HTERT RPE-1 (cell line): ENCODE results near the gene SMYD5.
"Not testable (repeated sequence)": the region's sequence is repeated elsewhere in the genome, so short reads cannot be mapped to it uniquely, and the experiment has no call there.

Experiments
- in situ Hi-C: fragments of 300-500 bp; cut with MboI; formaldehyde crosslinking; loops from 4 replicates; pipeline ENCODE4 v1.14.3; 2020; ENCODE audit warnings: low sequenced_read_pairs

The SMYD5 gene

DNA sequence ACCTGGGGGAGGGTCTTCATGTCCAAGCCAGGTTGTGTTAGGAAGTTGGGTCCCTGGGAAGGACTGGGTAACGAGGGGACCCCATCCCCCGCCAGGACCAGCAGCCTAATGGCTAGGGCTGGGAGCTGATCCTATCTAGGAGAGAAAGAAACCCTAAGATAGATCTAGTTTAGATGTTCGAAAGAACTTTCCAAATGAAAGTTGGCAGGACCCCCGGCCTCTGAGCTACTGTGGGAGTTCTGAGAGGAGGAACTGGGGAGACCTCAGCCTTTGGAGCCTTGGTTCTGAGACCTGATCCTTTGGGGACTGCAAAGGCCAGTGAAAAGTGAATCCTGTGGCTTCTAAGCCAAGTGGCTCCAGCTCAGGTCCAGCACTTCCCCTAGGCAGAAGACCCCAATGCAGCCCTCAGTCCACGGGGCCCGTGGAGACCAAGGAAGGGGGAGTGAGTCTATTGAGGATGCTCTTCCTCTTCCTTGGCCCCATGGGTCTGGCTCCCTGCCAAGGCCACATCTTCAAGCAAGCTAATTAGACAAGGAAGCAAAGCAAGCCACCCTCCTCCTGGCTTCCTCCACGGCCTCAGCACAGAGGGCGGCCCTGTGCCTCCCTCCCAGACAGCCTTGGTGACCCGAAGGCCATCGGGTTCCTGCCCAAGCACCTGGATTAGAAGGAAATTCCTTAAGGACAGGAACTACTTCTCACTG lies 43.5 kb downstream of the SMYD5 start:
- in situ Hi-C loops = no loop called here

DNA sequence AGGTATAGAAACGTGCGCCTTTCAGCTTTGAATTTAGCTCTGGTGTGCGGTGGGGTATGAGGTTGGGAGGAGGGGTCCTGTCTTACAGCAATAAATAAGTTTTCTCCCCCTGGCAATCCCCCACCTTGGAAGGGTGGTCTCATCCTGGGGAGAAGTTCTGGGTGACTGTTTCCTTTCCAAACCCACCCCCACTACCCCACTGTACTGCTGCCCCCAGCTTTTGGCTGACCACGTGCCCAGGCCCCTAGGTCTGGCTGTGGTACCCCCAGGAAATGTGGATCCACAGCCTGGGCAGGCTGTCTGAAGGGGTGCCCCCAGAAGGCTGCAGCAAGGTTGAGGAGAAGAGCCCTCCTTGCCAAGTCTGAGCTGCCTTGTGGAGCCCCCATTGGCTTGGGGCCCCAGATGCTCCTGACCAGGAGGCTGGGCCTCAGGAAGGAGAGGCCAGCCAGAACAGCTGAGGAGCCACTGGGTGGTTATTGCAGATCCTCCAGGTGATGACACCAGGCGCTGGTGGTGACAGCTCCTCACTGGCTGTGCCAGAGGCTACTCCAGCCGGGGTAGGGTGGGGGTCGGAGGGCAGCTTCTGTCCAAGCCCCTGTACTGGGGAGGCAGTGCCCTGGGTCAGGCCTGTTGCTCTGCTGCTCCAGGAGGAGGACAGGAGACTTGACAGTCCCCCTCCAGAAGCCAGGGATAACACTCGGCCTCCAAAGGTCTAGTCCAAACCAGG lies 44.3 kb downstream of the SMYD5 start:
- in situ Hi-C loops = no loop called here

DNA sequence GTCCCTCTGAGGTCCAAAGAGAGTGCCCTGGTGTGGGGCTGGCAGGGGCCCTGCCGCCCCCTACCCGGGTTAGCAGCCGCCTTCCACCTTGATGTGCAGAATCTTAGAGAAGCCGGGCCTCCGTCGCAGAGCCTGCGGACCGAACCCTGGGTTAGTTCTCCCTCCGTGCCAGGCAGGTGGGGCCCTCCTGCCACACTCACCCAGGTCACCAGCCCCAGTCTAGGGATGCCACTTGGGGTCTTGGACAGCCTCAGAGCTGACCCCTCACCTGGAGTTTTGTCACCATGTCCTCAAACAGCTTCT lies 44.8 kb downstream of the SMYD5 start:
- in situ Hi-C loops = no loop called here

DNA sequence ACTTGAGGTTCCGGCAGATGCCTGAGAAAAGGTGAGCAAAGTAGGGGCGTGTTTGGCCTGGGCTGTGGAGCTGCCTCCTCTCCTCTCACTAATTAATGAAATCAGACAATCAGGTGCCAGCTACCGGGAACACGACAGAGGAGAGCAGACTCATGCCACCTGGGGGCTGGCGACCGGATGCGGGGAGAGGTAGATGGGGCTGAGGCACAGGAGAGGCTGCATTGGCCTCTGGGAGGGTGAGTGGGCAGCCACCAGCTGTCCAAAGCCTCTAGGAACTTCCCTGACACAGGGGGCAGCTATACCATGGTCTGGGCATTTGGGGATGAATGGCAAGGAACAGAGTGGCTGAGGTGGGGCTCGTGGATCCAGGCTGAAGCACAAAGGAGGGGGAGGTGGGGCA lies 45.2 kb downstream of the SMYD5 start:
- in situ Hi-C loops = no loop called here

DNA sequence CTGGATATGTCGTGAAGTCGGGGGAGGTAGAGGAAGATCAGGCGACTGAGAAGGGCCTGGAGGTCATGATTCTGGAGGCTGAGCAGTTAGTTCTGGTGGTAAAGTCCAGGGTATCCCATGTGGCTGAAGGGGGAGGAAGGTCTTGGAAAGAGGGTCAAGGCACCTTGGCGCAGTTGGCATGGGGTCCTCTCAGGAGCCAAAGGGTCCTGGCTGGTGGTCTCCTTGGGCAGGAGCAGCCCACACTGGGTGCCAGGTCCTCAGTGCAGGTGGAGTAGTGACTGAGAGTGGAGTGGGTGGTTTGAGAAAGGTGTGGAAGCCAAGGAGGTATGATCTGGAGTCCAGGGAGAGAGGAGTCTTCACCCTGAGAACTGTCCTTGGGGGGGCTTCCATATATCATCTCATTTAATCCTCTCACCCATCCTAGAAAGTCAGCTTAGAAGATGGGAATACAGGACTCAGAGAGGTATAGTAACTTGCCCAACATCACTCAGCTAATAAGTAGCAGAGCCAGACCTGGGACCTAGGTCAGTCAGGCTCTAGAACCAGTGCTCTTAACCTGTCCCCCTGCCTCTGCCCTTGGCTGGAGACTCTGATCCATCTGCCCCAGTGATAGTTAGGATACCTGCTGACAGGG lies 45.8 kb downstream of the SMYD5 start:
- in situ Hi-C loops = no loop called here

DNA sequence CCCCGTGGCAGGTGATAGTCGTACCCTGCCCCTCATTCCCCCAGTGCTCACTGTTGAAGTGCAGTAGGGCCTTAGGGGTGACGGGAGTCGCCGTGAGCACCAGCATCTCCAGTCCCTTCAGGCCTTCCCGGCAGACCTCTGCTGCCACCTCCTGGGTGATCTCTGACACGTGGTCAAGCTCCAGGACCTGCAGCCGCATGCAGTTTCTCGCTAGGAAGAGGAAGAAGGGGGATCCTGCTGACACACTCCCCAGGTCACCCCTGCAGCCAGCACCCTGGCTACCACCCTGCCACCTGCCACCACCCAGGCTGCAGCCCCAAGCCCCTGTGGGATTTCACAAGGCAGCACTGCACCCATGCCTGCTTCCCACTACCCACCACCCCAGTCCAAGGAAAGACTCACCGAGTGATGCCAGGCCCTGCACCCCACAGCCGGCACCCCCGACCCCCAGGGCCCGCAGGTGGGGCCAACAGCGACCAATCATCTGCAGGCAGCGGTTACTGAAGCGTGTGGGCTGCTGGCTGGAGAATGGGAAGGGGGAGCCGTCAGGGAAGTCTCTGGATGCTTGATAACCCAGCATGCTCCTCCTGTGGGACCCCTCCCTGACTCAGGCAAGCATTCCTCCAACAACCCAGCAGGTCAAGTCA lies 46.4 kb downstream of the SMYD5 start:
- in situ Hi-C loops = no loop called here

DNA sequence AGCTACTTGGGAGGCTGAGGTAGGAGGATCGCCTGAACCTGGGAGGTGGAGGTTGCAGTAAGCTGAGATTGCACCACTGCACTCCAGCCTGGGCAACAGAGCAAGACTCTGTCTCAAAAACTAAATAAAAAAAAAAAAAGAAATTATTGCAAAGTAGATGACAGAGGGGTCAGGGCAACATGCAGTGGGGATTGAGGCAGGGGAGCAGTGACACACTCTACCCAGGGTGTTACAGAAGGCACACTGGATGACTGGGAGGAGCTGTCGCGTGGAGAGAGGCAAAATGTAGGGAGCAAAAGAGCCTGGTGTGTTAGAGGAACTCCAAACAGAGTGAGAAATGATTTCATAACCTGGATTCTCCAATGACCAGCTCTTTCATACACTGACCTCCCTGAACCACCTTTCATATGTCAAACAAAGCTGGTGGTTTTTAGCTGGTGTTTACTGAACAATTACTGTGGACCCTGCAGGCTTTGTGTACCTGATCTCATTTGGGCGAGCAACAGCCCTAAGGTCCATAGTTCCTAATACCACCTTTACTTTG lies 48.1 kb downstream of the SMYD5 start:
- in situ Hi-C loops = no loop called here

DNA sequence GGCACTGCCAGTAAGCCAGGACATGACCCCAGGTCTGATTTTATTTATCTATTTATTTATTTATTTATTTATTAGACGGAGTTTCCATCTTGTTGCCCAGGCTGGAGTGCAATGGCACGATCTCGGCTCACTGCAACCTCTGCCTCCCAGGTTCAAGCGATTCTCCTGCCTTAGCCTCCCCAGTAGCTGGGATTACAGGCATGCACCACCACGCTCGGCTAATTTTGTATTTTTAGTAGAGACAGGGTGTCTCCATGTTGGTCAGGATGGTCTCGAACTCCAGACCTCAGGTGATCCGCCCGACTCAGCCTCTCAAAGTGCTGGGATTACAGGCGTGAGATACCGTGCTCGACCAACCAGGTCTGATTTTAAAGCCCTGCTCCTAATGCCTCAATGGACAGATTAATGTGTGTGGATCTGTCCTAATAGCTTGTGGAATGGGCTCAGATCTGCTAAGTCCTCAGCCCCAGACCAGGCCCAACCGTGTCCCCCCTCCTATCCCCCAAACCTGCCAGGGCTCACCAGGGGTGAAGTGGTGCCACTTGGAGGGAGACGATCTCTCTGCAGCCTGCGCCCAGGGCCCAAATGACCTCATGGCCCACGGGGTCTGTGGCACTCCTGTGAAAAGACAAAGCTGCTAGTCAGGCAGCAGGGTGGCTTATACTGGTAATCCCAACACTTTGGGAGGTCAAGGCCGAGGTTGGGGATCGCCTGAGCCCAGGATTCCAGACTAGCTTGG lies 48.8 kb downstream of the SMYD5 start:
- in situ Hi-C loops = not testable (repeated sequence)

DNA sequence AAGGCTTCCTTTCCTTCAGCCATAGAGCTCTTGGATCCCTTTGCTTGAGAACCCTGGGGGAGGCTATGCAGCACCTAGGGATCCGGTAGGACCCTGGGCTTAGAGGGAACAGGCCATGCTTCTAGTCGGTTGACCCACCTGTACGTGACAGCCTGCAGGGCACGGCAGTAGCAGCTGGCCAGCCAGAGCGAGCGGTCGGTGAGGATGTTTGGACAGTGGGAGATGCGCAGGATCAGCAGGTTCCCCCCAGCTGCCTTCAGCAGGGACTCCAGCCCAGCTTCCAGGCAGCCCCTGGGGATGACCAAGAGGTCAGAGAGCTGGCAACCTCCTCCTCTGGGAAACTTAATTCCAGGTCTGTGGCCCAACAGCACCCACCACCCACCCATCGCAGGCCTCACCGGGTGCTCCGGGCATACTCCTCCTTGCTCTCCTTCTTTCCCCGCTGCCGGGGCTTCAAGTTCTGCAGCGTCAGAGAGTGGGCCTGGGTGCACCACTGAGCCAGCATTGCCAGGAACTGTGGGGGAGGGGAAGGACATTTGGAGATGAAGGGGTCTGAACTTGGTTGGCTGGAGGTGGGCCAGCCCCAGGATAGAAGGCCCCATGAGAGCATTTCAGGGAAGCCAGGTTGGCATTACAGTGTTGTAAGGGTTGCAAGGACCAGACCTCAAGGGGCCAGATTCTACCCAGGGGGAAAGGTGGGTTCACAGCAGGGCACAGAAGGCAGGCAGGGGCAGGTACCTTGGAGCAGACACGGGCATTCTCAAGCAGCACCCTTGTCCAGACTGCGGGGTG lies 49.7 kb downstream of the SMYD5 start:
- in situ Hi-C loops = no loop called here

DNA sequence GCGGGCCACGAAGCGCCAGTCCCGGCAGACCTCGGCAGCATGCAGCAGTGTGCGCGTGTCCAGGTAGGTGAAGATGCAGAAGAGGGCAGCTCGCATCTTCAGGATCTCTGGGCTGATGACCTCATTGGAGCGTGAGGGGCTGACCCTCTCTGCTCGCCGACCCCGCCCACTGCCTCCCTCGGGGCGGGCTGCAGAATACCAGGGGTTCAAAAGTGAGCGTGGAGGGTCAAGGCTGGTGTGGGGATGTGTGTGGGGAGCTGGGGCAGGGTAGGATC lies 50.2 kb downstream of the SMYD5 start:
- in situ Hi-C loops = no loop called here

DNA sequence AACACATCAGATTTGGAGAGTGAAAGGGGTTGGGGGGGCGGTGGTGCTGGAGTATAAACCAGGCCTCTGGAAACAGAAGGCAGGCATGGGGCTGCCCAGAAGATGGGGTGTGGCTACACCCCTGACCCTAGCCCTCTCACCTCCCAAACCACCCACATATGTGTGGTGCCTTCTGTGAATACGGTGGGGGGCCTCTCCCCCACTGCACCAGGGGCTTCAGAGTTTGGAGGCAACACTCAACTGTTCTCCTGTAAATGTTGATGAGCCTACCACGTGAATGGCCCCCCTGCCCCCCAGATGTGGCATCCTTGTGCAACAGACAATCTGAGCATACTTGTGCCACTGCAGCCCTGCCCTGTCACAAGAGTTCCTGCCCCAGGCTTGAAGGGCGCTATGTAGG lies 50.7 kb downstream of the SMYD5 start:
- in situ Hi-C loops = no loop called here

DNA sequence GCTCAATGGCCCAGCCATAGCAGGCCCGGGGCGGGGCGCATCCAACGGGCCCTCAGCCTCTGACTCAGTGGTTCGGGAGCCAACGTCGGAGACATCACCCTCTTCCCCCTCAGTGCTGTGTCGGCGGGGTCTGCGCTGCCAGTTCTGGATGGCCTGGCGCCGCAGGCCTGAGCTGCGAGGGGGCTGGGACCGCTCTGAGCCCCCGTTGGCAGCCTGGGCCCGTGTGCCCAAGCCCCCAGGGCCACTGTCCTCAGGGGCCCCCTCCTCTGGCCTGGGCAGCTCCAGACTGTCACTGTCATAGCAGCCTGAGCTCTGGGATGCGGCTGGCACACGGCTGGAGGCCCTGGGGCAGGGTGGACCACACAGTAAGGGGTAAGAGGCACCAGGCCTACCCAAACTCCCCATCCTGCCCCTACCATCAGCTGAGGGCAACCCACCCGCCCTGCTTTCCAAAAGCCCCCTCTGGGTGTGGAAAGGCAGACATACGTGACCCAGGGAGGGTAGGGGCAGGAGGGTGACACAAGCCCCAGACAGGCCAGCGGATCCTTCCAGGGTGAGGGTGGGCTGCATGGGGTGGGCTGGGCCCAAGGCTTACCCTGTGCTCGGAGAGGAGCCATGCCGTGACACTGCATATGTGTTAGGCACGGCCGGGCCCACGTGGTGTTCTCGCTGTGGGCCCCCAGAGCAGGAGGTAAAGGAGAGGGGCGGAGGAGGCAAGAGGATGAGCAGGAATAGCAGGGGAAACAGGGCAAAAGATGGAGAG lies 51.4 kb downstream of the SMYD5 start:
- in situ Hi-C loops = no loop called here

DNA sequence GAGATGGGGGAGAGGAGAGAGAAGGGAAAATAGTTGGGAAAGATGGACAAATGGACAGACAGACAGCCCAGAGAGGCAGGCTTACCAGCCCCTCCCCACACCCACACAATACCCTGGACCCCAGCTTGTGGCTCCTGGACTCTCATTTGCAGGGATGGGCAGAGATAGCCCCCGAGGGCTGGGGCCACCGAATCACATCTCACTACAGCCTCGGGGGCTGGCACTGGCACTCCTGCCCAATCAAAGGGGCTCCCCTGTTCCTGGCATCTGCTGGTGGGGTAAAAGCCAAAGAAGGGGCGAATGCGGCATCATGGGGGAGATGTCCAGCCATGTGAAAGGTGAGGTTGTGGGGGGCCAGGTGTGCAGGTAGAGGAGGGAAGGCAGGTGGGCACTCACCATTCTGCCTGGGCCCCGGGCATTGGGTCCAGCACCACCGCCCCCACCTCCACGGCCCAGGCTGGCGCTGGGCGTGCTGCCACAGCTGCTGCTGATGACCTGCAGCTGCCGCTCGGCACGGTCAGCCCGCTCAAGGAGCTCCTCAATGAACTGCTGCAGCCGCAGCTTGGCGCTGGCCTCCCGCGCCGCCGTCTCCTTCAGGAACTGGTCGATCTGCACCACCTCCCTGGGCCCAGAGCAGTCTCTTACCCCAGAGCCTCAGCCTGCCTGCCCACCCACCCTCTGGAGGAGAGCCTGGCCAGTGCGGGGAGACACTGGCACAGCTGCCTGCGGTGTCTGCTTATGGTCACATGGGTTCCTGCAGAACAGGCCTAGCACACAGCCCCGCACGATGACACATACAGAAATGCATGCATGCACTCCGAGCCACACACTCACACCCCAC lies 52.2 kb downstream of the SMYD5 start:
- in situ Hi-C loops = no loop called here

DNA sequence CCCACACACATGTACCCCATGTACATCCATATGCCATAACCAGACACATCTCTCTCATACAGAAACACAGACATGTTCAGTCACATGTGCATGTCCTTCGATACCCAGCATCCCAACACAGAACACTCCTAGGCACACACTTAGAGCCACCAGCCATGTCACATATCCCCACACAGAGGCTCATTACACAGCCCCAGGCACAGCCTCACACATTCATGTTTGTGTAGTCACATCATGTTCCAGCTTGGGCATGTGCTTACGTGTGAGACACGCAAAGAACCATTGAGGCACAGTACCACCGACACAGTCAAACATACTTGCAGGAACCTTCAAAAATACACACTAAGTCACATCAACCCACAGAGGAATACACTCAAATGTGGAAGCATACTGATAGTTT lies 53.0 kb downstream of the SMYD5 start:
- in situ Hi-C loops = no loop called here

DNA sequence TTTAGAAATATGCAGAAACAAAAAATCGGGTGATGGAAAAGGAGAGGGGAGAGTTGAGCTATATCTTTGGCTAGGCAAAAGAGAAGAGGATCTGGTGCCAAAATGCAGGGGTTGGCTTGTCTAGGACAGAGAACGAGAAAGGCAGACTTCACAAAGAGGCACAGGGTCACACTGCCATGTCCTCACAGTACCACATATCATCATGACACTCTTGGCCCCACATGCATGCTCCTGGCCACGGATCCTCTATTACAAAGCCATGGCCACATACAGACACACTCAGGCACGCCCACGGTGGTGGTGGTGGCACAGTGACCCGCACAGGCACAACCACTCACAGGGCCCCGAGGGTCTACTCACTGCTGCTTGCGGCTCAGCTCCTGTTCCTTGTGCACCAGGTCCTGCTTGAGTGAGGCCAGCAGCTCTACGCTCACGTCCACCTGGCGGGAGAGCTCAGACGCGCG lies 54.4 kb downstream of the SMYD5 start:
- in situ Hi-C loops = no loop called here

DNA sequence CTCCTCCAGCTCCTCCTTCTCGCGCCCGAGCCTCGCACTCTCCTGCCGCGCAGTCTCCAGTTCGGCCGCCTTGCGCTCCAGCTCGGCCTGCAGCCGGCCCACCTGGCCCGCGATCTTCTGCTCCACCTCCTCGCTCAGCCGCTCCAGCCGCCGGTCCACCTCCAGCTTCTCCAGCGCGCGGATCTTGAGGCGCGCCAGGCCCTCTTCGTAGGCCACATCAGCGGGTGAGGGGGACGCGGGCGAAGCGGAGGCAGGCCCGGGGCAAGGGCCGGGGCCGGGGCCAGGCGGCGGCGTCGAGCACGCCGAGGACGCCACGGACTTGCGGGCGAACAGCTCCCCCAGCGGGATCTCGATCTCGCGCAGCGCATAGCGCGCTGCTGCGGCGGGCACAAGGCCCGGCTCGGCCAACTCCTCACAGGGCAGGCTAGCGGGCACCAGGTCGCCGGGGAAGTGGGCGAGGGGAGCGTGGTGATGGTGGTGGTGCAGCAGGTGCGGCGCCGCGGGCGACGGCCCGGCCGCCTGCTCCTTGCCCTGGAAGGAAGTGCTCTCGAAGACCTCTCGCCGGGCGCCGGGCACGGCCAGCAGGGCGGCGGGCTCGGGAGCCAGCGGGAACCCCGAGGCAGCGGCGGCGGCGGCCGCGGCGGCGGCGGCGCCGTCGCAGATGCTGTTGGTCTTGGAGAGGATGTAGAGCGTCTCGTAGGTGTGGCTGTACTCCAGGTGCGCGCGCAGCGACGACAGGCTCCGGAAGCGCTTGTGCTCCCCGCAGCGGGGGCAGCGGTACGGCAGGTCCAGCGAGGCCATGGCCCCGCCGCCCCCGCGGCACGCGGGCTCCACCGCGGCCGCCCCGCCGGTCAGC lies 55.0 kb downstream of the SMYD5 start:
- in situ Hi-C loops = no loop called here

DNA sequence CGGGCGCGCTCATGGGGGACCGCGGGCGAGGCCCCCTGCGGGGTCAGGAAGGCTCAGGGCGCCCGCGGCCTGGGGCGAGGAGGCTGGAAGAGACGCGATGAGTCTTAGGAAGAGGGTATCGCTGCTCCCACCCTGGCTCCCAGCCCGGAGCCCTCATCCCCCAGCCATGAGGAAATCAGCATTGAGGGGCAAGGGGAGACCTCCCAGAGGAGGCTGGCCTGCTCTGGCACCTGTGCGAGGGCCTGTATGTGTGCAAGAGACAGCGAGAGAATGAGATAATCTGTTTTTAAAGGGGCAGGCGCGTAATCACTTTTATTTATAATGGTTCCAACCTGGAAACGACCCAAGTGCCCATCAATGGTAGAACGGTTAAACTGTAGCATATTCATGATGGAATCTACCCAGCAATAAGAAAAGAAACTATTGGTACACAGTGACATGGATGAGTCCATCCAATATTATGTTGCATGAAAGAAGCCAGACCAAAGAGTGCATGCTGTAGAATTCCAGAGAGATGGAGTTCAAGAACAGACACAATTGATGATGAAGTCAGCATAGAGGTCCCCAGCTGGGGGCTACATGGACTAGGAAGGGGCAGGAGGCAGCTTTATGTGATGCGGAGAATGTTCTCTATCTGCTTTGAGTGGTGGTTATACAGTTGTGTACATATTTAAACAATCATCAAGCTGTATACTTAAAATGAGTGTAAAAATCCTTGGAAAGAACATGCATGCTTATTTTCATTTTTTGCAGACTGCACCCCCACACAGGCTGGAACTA lies 55.8 kb downstream of the SMYD5 start:
- in situ Hi-C loops = no loop called here
